ENCODE results near the gene UGT1A9. TPM values are rescaled to one million over a fixed set of nuclear protein-coding genes. Genes with fewer than 3 reads are reported as not detected.

UGT1A9 gene
- total RNA-seq, 4 donors from 2014 or later = not detected

DNA sequence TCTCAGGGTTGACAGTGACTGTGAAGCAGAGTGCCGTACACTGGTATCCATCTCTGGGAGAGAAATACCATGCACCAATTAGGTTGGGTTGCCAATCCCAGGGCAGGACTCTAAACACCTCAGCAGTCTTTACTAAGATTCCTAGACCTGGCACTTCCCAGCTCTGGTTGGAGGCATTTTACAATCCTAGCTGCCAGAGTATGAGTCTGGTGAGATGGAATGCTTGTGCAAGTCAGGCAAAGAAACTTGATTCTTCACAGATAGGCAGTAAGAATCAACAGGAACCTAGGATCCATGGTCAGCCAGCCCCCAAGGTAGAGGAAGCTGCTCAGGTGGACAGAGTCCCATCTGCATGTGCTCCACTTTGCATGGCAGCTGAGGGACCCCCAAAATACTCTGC lies 35.0 kb downstream of the UGT1A9 start:
- 71% methylated on average over 1 of the region's 1 CpG for WGBS
- H3K4me3 ChIP-seq = no peak overlapping the region
- TF ChIP-seq, protein P1, sequence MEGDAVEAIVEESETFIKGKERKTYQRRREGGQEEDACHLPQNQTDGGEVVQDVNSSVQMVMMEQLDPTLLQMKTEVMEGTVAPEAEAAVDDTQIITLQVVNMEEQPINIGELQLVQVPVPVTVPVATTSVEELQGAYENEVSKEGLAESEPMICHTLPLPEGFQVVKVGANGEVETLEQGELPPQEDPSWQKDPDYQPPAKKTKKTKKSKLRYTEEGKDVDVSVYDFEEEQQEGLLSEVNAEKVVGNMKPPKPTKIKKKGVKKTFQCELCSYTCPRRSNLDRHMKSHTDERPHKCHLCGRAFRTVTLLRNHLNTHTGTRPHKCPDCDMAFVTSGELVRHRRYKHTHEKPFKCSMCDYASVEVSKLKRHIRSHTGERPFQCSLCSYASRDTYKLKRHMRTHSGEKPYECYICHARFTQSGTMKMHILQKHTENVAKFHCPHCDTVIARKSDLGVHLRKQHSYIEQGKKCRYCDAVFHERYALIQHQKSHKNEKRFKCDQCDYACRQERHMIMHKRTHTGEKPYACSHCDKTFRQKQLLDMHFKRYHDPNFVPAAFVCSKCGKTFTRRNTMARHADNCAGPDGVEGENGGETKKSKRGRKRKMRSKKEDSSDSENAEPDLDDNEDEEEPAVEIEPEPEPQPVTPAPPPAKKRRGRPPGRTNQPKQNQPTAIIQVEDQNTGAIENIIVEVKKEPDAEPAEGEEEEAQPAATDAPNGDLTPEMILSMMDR (IDR thresholded peaks at IDR 0.05) = no peak
- TF ChIP-seq EP300 (IDR thresholded peaks at IDR 0.05) (no peak), POLR2A (IDR thresholded peaks at IDR 0.05) (no peak), POLR2AphosphoS5 (IDR thresholded peaks at IDR 0.05) (no peak)
- H3K9me3 ChIP-seq = no peaks in the 10 kb centered on the region
- H3K36me3 ChIP-seq = no peaks in the 10 kb centered on the region
- peak overlapping the region; percentile 60 for H3K27ac ChIP-seq
- peaks cover 28% of the 10 kb centered on the region for H3K4me1 ChIP-seq
- DNase-seq (ENCODE audit: low spot score in 2 of 2) = no peak
- H3K27me3 ChIP-seq = no peaks in the 10 kb centered on the region

DNA sequence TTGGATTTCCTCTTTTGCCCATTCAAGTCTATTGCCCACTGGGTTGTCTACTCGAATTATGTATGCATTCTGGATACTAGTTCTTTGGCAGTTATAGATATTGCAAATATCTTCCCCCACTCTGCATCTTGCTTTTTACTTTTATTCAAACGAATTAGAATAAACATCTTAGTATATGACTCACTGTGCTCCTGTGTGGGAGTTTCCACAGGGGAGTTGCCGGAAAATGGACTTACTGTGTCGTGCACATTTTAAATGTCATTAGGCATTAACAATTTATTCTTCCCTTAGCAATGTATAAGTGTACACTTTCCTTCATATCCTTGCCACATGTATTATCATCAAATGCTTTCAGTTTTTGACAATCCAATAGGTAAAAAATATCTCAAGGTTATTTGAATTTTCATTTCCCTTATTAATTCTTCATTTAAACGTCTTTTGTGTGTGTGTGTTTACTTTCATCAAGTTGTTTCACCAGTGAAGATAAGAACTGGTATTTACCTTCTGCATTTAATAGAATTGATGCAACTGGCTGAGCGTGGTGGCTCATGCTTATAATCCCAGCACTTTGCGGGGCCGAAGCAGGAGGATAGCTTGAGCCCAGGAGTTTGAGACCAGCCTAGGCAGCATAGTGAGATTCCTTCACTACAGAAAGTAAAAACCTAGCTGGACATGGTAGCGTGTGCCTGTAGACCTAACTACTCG lies 36.4 kb downstream of the UGT1A9 start:
- DNase-seq (ENCODE audit: low spot score in 2 of 2) = no peak
- H3K27ac ChIP-seq = no peak overlapping the region

DNA sequence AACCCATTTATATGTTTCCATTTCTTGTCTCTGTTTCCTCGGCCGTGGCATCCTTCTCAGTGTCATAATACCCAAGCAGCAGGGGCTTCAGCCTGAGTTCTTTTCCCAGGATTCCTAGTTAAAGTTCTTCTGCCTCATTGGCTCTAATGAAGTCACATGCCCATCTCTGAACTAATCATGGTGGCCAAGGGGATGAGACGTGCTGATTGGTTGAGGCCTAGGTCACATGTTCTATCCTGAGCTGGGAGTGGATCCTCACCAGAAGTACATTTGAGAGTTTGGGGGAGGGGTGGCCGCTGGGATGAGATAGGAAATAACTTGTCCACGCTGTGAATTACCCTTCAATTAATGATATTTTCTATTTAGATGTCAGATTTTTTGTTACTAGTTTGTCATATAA lies 37.2 kb downstream of the UGT1A9 start:
- H3K27ac ChIP-seq = no peak overlapping the region
- 88% methylated on average over 5 of the region's 5 CpGs for WGBS
- H3K36me3 ChIP-seq = no peaks in the 10 kb centered on the region
- TF ChIP-seq EP300 (IDR thresholded peaks at IDR 0.05) (no peak), POLR2A (IDR thresholded peaks at IDR 0.05) (no peak)
- TF ChIP-seq, protein P1 (IDR thresholded peaks at IDR 0.05) = no peak
- H3K9me3 ChIP-seq = no peaks in the 10 kb centered on the region
- DNase-seq (ENCODE audit: low spot score in 2 of 2) = no peak
- H3K27me3 ChIP-seq = no peaks in the 10 kb centered on the region
- no peak overlapping the region for H3K4me3 ChIP-seq
- peaks cover 28% of the 10 kb centered on the region for H3K4me1 ChIP-seq

More for the DNA sequence above, 36.4 kb downstream of the UGT1A9 start:
- H3K36me3 ChIP-seq = no peaks in the 10 kb centered on the region
- no peaks in the 10 kb centered on the region for H3K9me3 ChIP-seq
- WGBS = 59% methylated on average over 10 of the region's 10 CpGs
- H3K4me1 ChIP-seq = peaks cover 28% of the 10 kb centered on the region
- H3K27me3 ChIP-seq = no peaks in the 10 kb centered on the region
- no peak overlapping the region for H3K4me3 ChIP-seq
- no peak for TF ChIP-seq EP300 (IDR thresholded peaks at IDR 0.05)
- no peak for TF ChIP-seq POLR2A (IDR thresholded peaks at IDR 0.05)
- TF ChIP-seq, protein P1 (IDR thresholded peaks at IDR 0.05) = no peak
- TF ChIP-seq POLR2AphosphoS5 (IDR thresholded peaks at IDR 0.05) = no peak

DNA sequence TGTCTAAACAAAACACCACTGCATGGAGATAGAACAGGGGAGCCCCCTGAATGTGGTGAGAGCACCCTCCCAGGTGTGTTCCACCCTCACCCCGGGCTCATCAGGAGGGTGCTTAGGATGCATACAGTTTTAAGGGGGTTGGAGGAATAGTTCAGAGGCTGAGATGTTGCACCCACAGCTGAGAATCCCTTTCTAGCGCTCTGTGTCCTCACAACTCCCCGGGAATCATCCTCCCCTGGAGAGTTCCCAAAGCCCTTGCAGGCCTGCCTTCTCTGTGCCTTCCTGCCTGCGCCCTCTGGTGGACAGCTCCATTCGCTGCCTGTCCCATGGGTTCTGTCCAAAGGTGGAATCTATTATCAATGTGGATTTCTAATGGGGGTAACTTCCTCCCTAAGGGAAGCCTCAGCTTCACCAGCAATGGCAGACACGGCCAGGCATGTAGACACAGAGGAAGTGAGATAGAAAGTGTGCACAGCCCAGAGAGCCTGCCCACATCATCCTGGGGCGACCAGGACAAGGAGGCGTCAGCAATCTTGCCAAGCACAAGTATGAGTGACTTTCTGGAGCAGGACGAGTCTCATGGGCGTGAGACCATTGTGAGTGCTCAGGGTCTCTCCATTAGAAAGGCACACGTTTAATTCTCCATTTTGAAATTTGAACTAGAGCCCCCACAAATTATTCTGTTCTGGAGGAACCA lies 39.8 kb downstream of the UGT1A9 start:
- H3K36me3 ChIP-seq = no peaks in the 10 kb centered on the region
- no peak for TF ChIP-seq POLR2A (IDR thresholded peaks at IDR 0.05)
- no peak for TF ChIP-seq POLR2AphosphoS5 (IDR thresholded peaks at IDR 0.05)
- TF ChIP-seq EP300 (IDR thresholded peaks at IDR 0.05) = no peak
- TF ChIP-seq, protein P1 (IDR thresholded peaks at IDR 0.05) = peak; percentile 58 to 86
- no peak overlapping the region for H3K27ac ChIP-seq
- no peaks in the 10 kb centered on the region for H3K27me3 ChIP-seq
- no peaks in the 10 kb centered on the region for H3K9me3 ChIP-seq
- peak; percentile 73 to 81 for DNase-seq (ENCODE audit: low spot score in 2 of 2)
- H3K4me3 ChIP-seq = no peak overlapping the region
- 44% methylated on average over 11 of the region's 11 CpGs for WGBS
- H3K4me1 ChIP-seq = peaks cover 17% of the 10 kb centered on the region

DNA sequence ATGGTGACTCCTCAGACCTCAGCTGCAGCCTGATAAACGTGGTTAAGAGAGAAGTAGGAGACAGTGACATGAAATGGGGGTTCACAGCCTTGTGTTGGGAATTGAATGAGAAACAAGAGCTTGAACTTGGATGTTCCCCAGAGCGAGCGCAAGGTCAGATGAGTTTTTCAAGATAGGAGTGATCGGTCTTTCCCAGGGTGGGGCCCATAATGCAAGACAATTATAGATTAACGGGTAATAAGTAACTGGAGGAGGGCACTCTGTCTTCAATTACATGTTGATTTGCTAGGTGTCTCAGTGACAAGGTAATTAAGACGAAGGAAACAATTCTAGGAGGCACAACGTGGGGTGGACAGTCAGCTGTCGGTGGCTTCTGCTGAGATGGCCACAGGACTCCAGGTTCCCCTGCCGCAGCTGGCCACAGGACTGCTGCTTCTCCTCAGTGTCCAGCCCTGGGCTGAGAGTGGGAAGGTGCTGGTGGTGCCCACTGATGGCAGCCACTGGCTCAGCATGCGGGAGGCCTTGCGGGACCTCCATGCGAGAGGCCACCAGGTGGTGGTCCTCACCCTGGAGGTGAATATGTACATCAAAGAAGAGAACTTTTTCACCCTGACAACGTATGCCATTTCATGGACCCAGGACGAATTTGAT lies 41.0 kb downstream of the UGT1A9 start, which contains the start of gene UGT1A5:
TSS of gene UGT1A5 (plus strand) at position 297 of the 651 bp plus-strand sequence. CDS start at position 382, 85 bp downstream.
- Histone ChIP-seq H3K36me3 (no peaks in the 10 kb centered on the region), H3K27me3 (peaks cover under 1% of the 10 kb centered on the region), H3K4me1 (peaks cover 7% of the 10 kb centered on the region), H3K4me3 (no peak within 1 kb of the TSS), H3K27ac (no peak within 1 kb of the TSS), H3K9me3 (no peaks in the 10 kb centered on the region)
- 76% methylated on average over 14 of the region's 14 CpGs for WGBS
- TF ChIP-seq POLR2A (IDR thresholded peaks at IDR 0.05) (no peak), EP300 (IDR thresholded peaks at IDR 0.05) (no peak), POLR2AphosphoS5 (IDR thresholded peaks at IDR 0.05) (no peak)
- TF ChIP-seq, protein P1 (IDR thresholded peaks at IDR 0.05) = no peak
- DNase-seq (ENCODE audit: low spot score in 2 of 2) = no peak
